Activated CD4-positive, CD25-positive, alpha-beta regulatory T cell (primary cell): ENCODE measurements around the gene SLIT3.

Experiments used
- DNase-seq, 4 experiments: peaks; one replicate each; lab custom pipeline; 2025; lab: John Stamatoyannopoulos, UW

Gene SLIT3

DNA sequence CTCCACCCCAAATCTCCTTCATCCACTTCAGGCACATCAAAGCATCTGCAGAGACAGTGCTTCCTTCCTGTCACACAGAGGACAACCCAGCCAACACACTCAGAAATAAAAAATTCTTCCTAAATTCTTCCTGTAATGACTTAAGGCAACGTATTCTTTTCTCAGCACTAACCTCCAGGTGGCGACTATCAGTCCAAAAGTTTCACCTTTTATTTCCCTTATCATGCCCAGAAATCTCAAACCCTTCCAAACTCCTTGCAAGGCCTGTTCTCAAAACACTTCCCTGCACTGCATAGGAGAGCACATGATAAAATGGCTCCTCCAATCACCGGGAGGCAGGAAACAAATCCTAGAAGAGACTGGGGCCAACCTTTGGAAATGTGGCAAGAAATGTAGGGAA is 35.1 kb downstream of the SLIT3 start:
- no peak for DNase-seq

DNA sequence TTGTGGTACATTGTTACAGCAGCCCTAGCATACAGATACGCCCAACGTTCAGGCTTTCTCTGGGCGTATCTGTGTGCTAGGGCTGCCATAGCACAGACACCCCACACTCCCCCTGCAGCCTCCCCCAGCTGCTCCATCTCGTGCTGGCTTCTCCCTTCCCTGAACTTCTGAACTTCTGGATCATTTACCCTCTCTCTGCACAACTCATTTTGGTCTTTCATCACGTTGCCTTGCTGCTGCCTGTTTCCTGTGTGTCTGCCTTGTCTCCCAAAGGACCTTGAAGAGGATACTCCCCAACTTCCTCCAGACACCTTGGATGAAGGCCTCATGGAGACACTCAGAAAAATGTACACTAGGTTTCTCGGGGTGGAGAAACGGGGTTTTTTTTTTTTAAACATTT is 37.3 kb downstream of the SLIT3 start:
- no peak for DNase-seq

DNA sequence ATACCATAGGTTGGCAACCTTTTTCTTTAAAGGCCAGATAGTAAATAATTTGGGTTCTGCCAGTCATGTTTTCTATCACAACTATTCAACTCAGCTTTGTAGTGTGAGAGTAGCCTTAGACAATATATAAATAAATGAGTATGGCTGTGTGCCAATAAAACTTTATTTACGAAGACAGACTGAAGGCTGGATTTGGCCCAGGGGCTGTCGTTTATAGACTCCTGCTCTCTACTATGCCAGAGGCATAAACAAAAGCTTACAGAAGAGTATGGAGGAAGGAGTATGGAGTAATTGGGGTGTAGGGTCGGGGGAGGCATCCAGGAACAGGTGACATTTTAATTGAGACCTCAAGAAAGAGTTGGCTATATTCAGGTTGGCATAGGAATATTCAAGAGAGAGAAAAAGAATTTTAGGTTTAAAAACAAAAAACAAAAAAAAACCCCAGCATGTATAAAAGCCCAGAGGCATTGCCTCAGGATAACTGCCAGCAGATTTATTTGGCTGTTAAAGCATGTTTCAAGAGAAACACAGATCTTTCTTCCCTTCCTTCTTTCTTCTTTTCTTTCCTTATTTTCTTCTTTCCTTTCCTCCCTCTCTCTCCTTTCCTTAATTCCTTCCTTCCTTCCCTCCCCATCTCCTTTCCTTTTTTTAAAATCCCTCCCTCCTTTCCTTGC is 39.9 kb downstream of the SLIT3 start:
- DNase-seq = no peak

DNA sequence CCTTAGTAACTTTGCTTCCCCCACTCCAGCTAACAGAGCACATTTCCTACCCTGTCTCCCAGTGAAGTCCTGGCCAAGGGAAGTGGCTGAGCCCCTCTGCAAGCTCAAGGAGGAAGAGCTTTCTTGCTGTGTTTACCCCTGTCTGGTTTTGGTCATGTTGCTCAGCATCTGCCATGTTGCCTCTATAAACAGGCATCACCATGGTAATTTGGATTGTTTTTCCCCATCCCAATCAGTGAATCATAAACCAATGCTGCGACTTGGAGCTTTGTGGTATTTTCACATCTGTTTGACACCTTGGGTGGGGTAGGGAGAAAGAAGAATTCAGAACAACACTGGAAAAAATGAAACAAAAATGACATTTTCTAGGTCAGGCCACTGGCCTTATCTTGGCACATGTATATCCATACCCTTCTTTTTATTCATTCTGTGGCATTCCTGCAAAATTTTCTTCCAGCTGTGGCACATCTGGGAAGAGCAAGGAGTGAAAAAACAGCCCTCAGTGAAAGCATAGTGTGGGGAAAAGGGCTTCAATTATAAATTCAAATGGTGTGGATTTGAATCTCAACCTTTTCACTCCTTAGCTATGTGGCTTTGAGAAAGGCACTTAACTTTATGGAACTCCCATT is 42.5 kb downstream of the SLIT3 start:
- no peak for DNase-seq

DNA sequence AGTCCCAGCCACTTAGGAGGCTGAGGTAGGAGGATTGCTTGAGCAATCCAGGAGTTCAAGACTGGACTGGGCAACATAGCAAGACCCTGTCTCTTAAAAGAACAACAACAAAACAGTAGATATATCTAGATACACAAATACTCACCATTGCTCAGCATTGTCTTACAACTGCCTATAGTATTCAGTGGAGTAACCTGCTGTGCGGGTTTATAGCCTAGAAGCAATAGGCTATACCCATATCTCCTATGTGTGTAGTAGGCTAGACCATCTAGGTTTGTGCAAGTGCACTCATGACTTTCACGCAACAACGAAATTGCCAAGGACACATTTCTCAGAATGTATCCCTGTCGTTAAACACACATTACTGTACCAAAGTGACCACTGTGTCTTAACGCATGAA is 44.7 kb downstream of the SLIT3 start:
- no peak for DNase-seq

DNA sequence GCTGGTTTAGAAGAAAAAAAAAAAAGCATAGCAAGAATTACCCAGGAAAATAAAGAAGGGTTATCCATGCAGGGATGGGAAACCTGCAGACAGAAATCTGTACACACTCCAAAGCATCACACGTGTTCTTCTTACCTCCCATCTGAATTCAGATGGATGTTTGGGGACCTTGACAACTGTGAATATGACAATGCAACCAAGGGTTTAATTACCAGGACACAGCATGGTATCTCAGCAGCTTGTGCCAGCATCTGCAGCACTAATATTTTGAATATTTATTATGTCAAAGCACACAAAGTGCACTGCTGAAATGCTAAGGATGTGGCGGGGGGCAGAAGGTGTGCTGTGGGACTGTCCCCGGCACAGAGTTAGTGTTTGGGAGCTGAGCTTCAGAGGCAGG is 47.9 kb downstream of the SLIT3 start:
- no peak for DNase-seq

DNA sequence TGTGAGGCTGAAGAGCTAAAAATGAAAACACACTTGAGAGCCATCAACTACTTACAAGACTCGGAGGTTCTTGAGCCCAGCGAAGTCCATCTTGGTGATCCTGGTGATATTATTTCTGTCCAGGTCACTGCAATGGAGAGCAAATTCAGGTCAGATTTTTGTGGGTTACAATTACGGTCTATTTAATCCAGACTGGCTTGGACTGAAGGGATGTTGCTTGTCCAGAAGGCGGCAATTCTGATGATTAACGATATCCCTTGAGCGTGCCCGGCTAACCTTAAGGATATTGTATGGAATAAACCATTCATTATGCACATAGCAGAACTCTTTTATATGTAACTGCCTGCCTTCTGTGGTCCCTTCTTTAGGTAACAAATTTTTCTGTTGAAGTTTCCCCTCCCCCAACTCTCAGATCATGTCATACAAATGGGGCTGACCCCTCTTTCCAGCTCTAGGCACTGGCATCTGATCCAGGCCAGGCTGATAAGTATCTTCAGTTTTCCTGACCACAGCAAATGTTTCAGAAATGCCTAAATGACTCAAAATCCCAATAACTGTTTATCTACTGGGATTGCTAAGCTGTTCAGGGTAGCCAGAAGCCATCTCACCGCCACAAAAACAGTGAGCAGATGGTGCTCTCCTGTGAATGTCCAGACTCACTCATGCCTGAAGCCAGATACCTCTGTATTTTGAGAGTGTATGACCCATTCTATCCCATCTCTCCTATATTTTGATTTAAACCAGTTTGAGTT is 49.4 kb downstream of the SLIT3 start:
- DNase-seq = no peak

DNA sequence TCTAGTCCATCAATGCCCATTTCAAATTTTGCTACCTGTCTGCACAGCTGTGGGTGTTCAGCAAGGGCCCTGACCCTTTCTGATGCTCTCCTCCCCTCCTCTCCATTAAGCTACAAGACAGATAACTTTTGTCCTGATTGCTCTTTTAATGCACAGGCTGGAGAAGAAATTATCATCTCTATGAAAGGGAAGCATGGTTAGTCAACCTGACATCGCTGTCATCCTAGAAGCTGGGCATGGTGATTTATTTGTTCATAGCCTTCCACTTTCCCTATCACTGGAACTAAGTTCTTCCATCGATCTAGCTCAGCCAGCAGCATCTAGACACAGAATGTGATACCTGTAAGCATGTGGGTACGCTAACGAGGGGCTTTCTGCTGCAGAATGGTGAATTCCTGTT is 50.1 kb downstream of the SLIT3 start:
- no peak for DNase-seq

DNA sequence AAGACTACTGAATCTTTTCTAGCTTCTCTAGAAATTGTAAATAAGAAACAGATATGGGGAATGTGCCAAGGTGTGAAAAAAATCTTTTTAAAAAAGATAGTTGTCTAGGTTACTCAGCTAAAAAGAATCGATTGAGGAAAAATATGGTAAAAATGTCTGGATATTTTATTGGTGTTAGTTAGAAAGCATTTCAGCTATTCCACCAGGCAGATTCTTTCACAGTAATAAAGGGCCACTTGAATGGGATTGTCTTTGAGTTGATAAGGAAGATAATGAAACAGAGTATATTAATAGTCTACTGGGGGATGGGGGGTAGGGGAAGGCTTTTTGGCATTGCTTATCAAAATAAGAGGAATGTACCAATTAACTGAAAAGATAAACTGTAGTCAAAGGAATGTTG is 51.9 kb downstream of the SLIT3 start:
- no peak for DNase-seq

DNA sequence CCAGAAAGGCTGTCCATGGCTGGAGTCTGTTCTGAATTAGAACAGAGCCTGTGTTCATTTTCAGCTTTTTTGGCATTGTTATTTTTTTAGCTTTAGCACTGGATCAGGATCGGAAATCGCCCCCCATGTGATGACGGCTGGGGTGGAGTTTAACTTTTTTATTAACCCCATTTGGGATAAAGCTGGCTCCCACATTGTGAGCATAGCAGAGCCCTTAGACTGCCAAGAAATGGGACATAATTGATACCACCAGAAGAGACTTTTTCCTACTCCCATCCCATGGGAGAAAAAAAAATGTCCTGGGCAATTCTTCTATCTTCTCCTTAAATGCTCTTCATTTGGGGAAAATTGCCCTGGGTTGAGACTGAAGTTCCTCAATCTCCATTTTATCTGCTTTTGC is 52.4 kb downstream of the SLIT3 start:
- DNase-seq = no peak

DNA sequence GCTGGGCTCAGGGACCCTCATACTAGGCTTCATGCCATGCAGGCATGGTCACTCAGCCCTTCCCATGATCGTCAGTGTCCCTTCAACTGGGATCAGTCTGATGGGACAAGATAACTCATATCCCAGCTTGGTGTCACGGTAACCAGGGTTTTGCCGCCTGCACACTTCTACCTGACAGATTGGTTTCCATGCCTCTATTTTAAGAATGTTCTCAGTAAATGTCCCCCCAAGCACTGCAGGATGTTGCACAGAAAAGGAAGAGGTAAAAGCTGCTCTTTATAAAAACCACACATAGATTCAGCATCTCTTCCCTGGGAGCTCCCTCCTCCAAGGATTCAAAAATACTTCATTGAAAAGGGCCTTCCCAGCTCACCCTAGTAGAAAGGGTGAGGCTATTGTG is 56.1 kb downstream of the SLIT3 start:
- DNase-seq = no peak

DNA sequence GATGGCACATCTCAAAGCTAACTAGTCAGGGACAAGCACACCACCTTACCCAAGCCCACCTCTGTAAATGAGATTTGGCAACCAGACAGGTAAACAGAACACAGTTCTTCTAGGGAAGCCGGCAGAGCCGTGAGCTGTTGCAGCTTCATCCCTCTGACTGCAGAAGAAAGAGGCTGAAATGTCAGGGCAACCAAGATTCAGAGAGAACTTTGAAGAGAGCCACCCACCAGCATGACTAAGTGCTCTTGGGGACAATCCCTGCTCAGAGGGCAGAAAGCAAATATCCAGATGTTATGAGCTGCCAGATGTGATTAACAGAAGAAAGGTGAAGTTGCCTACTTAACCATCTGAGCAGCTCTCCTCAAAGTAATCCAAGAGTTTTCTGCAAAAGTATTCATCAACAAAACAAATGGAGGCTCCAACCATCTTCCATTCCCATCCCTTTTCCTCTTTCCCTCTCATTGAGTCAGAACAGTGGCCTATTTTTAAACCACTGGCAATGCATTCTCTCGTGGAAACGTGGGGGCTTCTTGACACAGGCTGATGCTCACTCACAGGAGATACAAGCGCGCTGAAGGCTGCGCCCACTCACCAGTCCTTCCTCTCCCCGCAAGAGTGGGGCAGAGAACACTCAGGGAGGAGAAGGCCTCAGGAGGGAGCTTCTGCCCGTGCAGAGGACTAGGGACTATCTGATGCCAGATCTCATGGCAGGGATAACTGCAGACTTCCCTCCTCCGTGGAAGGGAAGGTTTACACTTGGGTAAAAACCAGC is 57.1 kb downstream of the SLIT3 start:
- no peak for DNase-seq

DNA sequence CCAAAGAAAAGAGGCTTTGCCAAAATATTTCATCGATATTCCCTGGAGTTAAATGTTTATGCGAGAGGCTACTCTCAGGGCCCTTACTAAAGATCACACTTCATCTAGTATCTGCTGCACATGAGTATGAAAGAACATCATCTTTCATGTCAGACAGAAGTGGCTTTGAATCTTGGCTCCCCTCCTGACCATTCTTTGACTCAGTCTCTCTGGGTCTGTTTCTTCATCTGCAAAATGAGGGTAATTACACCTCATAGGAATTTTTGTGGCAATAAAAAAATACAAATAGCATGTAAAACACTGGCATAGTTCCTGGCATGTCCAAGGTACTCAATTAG is 58.1 kb downstream of the SLIT3 start:
- DNase-seq = no peak

DNA sequence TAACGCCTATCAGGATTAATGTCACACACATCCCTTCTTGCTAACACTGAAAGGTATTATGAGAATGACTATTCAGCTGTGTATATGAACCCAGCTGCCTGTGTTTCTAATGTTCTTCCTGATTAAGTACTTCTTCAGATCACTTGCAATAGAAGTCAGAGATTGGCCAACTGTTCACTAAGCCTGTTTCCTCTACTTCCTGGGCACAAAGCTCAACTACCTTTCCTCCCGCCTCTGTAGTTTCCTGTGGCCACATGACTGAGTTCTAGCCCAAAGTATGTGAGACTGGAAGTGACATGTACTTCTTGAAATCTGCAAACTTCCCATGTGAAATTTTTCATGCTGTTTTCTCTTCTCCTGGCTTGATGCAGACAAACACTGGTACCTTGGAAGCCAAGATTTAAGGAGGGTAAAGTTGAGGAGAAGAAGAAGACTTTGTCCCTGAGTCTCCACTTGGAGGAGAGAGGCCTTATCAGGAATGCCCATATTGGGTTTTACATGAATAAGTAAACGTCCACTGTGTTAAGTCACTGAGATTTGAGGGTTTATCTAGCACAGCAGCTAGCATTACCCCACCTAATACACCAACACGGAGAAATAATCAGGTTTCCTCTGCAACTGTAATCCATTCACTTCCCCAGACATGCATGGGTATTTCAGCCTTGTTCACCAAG is 58.6 kb downstream of the SLIT3 start:
- DNase-seq = no peak

DNA sequence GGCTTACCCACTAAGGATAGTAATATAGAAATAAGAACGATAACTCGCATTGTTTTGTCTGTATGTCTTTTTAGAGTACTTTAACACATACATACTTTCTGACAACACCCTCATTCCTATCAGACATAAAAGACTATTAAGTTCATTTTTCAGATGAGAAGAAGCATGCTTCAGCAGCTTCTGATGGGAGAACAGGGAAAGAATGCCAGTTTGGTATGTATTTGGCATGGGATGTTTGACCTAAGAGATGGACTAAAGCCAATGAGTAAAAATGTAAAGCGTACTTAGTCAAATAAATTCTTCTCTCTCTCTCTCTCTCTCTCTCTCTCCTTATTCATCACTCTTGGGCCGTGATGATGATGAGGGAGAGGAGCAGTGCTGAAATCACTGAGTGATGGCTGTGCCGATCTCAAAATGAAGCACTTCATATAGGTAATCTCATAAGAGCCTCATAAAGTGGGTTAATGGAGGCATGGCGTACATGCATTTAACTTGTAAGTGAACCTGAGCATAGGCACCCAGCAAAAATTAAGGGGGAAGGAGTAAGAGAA is 71.5 kb downstream of the SLIT3 start:
- DNase-seq = no peak

DNA sequence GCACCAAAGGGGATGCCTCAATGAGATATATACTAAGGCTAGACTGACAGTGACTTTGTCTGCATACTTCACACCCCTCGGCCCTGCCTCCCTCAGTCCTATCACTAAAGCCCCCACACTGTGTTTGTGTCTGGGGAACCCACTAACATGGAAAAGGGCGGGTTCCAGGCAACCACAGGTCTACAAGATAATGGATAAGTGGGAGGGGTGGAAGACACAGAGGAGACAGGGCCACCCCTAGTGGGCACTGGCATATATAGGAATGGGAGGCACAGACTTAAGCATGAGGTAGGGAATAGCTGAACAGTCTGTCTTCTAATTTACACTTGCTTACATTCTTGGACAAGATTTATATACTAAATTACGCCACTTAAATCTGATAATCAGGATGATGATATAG is 74.0 kb downstream of the SLIT3 start:
- DNase-seq = no peak

DNA sequence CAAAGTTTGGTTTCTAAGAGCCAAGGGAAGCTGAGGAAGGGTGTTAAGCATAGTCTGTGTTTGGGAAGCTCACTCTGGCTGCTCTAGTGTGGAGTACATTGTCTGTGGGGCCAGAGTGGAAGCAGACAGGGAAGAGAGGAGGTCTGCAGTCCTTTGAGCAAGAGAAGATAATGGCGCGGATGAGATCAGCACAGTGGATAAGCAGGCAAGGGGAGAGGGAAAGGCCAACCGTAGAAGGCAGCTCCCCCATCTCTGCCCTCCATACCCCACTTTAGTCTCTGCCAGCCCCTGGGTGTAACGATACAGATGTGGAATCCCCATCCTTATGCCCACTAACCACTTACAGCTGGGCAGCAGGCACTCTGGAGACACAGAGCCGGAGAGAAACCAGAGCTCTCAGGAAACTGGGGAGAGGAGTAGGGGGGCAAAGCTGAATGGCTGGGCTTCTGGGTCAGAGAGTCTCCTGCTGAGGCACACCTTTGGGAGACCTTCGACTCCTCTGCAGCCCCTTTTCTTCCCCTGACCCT is 75.0 kb downstream of the SLIT3 start:
- no peak for DNase-seq

DNA sequence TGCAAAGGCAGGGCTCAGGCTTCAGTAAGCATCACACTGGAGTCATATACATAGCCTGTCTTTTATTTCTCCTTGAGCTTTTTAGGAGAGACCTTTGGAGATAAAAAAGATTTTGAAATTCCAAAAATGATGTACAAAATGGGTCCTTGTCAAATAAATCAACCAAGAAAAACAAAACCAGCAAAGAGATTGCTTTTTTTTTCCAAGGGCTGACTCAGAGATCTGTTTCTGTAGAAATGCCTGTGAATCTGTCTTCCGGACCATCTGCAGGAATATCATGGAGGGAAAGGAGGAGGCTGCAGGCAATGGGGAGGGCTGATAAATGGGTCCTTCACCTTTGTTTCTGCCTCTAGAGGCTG is 77.4 kb downstream of the SLIT3 start:
- DNase-seq = no peak

DNA sequence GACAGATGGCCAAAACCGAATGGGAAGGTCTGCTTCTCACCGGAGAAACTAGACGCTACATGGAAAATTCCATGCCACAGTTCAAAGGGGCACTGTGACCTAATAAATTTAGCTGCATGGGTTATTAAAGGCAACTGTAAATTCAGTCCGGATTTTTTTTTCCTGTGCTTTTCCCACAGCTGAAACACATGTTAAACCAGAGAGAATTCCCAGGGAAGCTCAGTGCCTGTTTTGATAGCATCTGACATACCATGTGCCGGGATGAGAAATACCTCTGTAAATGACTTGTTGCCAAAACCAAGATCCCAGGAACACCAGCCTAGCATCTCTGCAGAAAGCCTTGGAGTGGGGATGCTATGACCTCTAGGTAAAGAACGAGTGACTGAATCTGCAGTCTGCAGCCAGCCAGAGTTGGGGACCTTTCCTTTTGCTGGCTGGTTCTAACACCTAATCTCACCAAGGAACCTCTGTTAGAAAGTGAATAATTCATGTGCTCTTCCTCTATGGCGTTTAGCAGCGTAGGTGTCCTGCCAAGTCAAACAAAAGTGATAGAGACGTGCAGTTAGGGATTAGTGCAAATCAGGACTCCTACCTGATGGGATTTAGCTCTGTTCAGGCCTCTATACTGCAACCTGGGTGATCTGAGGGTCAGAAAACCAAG is 77.9 kb downstream of the SLIT3 start:
- no peak for DNase-seq

DNA sequence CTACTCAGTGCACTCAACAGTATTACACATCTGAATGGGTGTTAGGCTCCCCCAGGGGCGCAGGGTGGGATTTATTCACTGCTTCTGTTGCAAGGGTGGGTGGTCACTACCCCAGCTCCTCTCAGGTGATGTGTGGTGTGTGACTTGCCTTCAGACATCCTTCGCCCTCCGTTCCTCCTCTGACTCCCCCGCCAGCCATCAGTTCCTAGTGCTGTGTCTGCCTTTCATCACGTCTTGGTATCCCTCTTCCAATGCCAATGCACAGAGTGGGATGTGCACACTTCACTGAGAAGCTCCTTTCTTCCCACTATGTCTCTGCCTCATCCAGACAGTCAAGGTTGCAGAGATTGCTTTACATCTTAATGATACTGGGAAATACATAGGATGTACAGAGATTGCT is 79.4 kb downstream of the SLIT3 start:
- DNase-seq = no peak

DNA sequence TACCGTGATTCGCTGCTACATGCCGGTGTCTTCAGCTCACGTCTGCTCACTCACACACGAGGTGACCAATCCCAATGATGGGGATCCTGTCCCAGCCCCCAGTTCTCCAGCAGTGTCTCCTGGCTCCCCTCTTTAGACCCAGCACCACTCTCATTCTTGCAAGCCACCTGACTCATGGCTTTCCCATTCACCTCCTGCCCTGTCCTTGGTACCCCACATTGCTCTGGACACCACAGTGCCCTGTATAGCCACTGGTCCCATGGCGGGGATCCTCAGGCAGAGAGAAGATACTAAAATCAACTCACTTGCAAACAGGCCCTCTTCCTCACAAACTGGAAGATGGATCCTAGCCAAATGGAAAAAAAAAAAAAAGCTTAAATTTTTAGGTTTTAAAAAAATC is 81.0 kb downstream of the SLIT3 start:
- DNase-seq = no peak
